Retinal pigment epithelial cell (primary cell): ENCODE results near the gene BNIP2.

Source experiments
- DNase-seq: peaks from one replicate; pipeline ENCODE4 v3.0.0-alpha.2; 2010; ENCODE audit warnings: low read depth
- H3K4me3 ChIP-seq: 2 replicates; pipeline ENCODE4 v1.5.1; 2011; ENCODE audit warnings: mild to moderate bottlenecking, low read length, control low read depth, moderate library complexity
- TF ChIP-seq, protein P1 (sequence below): conservative IDR thresholded peaks from 2 replicates; pipeline ENCODE4 v1.5.1; 2011; ENCODE audit warnings: low read depth, low read length, control low read depth, inconsistent platforms

BNIP2 gene

GRCh38 chr15:59721411-59721810, 32.3 kb upstream of the BNIP2 start:
- TF ChIP-seq, protein P1, sequence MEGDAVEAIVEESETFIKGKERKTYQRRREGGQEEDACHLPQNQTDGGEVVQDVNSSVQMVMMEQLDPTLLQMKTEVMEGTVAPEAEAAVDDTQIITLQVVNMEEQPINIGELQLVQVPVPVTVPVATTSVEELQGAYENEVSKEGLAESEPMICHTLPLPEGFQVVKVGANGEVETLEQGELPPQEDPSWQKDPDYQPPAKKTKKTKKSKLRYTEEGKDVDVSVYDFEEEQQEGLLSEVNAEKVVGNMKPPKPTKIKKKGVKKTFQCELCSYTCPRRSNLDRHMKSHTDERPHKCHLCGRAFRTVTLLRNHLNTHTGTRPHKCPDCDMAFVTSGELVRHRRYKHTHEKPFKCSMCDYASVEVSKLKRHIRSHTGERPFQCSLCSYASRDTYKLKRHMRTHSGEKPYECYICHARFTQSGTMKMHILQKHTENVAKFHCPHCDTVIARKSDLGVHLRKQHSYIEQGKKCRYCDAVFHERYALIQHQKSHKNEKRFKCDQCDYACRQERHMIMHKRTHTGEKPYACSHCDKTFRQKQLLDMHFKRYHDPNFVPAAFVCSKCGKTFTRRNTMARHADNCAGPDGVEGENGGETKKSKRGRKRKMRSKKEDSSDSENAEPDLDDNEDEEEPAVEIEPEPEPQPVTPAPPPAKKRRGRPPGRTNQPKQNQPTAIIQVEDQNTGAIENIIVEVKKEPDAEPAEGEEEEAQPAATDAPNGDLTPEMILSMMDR, result no peak

GRCh38 chr15:59713177-59713576, 24.1 kb upstream of the BNIP2 start:
- DNase-seq, result no peak
- no peak overlapping the region for H3K4me3 ChIP-seq
- TF ChIP-seq, protein P1, result no peak

More at GRCh38 chr15:59721411-59721810, 32.3 kb upstream of the BNIP2 start:
- H3K4me3 ChIP-seq, result no peak overlapping the region
- DNase-seq, result no peak

DNA sequence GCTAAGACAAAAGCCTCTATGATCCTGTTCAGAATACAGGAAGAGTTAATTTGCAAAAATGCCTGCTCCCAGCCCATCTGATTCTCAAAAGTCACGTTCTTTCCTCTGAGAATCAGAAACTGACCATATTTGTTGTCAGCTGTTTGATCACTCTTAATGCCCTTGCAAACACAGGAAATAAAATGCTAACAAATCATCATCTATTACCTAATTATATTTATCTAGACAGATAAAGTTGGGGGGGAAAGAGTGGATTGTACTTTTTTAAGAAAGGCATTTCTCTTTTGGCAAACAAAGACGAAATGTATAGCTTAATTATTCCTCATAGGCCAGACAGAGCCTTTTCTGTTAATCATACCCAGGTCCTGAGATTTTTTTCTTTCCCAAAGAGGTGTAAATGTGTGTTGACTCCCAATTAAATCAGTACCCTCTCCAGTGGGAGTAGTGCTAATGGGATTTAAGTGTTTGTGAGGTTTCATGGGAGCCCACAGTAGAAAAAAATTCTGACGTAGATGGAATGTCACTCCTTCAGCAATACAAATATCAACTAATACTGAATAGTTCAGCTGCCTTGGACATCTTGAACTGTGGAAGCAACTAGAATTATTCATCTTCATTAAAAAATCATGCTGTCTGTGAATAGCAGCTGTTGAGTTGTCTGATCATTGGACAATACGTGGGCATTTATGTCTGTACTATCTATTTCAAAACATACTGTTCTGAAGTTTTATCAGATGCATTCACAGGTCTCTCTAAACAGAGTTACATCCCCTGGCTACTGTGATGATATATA, 22.5 kb upstream of the BNIP2 start:
- no peak for DNase-seq
- TF ChIP-seq, protein P1, result no peak
- H3K4me3 ChIP-seq, result no peak overlapping the region

DNA sequence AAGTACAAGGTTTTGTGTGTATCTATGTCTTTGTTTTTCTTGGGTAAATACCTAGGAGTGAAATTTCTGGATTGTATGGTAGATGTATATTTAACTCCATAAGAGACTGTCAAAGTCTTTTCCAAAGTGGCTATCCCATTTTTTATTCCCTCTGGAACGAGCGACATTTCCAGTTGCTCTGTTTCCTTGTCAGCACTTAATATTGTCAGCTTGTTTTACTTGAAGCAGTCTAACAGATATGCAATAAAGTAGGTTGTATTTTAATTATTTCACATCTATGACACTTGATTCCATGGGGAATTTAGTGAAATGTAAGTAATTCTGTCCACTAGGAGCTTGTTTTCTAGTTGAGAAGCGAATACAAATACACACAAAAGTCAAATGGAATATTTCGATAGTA, 18.5 kb upstream of the BNIP2 start:
- DNase-seq, result no peak
- no peak overlapping the region for H3K4me3 ChIP-seq
- TF ChIP-seq, protein P1, result no peak

DNA sequence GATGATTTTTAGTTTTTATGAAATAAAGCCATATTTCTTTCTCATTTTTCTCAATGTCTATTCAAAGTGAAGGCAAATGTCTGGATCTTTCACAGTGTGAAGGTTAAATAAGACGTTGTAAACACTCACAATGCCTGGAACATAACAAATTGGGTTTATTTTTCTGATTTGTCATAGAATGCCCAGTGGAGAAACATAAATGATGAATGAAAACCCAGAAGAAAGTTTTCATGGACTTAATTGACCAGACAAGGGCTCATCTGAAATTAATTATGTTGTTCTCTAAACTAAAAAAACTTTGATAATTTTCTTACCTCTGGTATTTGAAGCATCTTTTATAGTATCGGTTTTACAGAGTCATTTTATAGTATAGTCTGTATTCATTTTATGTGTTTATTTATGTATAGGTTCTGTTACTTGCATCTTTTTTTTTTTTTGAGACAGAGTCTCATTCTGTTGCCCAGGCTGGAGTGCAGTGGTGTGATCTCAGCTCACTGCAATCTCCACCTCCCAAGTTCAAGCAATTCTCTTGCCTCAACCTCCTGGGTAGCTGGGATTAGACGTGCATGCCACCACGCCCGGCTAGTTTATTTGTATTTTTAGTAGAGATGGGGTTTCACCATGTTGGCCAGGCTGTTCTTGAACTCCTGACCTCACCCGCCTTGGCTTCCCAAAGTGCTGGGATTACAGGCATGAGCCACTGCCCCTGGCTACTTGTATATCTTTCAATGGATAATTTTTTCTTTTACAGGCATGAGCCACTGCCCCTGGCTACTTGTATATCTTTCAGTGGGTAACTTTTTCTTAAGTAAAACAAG, 15.1 kb upstream of the BNIP2 start:
- TF ChIP-seq, protein P1, result no peak
- H3K4me3 ChIP-seq, result no peak overlapping the region
- DNase-seq, result no peak

- TF ChIP-seq, protein P1, result no peak
- DNase-seq, result no peak
- H3K4me3 ChIP-seq, result no peak overlapping the region
These were observed 13.2 kb upstream of the BNIP2 start for GRCh38 chr15:59702351-59702750.

- TF ChIP-seq, protein P1, result no peak
- no peak overlapping the region for H3K4me3 ChIP-seq
- no peak for DNase-seq
These were observed 12.8 kb upstream of the BNIP2 start for GRCh38 chr15:59701880-59702279.
